Measurements from ENCODE around the gene RAB35.

- TF ChIP-seq CTCF (conservative IDR thresholded peaks at IDR 0.05) = no peak
- no peak for TF ChIP-seq ZFX (IDR thresholded peaks at IDR 0.05)
Measured at GRCh38 chr12:120142231-120142877, 25.8 kb upstream of the RAB35 start.

All from C4-2B (cell line).